ENCODE data around the gene TXNDC11.

TXNDC11 gene

DNA sequence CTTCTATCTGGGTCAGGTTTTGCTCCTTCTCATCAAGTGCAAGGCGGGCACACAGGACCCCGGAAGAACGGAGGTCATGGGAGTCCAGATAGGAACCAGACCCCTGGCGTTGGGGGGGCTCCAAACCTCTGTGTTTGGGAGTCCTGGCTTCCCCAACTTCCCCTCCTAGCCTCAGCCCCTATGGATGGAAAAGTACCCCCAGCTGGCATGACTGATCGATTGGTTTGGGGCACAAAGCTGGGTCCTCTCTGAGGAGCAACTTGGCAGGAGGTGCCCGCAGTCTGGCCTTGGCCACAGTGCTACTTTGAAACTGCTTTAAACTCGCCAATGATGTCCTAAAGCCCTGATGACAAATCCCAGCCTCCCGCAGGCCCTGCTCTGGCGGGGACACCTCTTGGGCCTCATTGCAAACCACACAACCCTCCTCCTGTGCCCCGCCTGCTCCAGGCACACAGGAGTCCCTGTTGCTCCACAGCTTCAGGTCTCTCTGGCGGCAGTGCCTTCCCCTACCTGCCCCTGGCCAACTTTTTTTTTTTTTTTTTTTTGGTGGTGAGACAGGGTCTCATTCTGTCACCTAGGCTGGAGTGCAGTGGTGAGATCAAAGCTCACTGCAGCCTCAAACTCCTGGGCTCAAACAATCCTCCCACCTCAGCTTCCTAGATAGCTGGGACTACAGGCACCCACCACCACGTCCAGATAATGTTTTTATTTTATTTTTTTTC lies 112.5 kb downstream of the TXNDC11 start:
- DNase-seq (ENCODE audit: low read depth), result no peak

All from stimulated activated CD8-positive, alpha-beta memory T cell treated with anti-CD3 and anti-CD28 coated beads, Interleukin-12 subunit alpha, Interleukin-12 subunit beta, amount 100 ng/mL, for 1 hour (primary cell).